Right lobe of liver (tissue), 4 donors: ENCODE measurements around the gene DBN1.

Source experiments
- POLR2A ChIP-seq: fragments of 450-650 bp; IDR thresholded peaks from one replicate; pipeline ENCODE4 v1.6.1; 2017; ENCODE audit warnings: antibody characterized with exemption, mild to moderate bottlenecking
- TF ChIP-seq, protein P1 (sequence below), 4 donors: fragments of 200-600 bp in 3 of 4; fragments of 450-650 bp in 1 of 4; IDR thresholded peaks; one replicate each; pipeline versions ENCODE4 v1.5.1 to v1.8.0; 2016 to 2022; ENCODE audit warnings: antibody characterized with exemption in 4 of 4, mild to moderate bottlenecking in 2 of 4
- donor health status: DM: no; HTN: no; CAD: no.
- donor health status: DM: no; HTN: no; CAD: no.
- donor health status: DM: no; HTN: yes; CAD: no.

DNA sequence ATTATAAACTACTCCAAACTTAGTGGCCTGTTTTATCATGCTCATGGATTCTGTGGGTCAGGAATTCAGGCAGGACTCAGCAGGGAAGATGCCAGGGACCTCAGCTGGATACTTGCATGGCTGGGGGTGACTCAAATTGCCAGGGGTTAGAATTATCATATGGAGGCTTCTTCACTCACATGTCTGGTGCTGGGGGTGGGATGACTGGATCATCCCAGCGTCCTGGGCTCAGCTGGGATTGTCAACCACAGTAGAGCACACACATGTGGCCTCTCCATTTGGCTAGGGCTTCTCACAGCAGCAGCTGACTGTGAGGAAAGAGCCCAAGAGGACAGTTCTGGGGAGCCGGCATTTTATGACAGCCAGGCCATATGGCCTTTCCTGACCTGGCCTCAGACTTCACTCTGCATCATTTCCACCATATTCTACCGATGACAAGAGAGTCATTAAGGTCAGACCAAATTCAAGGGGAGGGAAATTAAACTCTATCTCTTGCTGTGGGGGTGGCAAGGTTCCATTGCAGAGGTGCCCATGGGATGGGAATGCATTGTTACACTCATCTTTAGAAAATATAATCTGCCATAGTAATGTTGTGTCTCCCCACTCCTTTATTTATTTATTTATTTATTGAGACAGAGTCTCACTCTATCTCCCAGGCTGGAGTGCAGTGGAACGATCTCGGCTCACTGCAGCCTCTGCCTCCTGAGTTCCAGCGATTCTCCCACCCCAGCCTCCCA, 52.2 kb downstream of the DBN1 start:
- TF ChIP-seq, protein P1, sequence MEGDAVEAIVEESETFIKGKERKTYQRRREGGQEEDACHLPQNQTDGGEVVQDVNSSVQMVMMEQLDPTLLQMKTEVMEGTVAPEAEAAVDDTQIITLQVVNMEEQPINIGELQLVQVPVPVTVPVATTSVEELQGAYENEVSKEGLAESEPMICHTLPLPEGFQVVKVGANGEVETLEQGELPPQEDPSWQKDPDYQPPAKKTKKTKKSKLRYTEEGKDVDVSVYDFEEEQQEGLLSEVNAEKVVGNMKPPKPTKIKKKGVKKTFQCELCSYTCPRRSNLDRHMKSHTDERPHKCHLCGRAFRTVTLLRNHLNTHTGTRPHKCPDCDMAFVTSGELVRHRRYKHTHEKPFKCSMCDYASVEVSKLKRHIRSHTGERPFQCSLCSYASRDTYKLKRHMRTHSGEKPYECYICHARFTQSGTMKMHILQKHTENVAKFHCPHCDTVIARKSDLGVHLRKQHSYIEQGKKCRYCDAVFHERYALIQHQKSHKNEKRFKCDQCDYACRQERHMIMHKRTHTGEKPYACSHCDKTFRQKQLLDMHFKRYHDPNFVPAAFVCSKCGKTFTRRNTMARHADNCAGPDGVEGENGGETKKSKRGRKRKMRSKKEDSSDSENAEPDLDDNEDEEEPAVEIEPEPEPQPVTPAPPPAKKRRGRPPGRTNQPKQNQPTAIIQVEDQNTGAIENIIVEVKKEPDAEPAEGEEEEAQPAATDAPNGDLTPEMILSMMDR (IDR thresholded peaks at IDR 0.05), result no peak
- no peak for TF ChIP-seq POLR2A
